GM21381 (cell line): ENCODE measurements around the gene EDEM1.

ENCODE experiments used
- ATAC-seq: cut with Tn5 transposase; IDR thresholded peaks from one replicate; pipeline ENCODE4 v1.9.1; 2021; ENCODE audit warnings: mild to moderate bottlenecking, moderate library complexity; ENCODE audit not compliant: unreplicated experiment

Gene EDEM1

DNA sequence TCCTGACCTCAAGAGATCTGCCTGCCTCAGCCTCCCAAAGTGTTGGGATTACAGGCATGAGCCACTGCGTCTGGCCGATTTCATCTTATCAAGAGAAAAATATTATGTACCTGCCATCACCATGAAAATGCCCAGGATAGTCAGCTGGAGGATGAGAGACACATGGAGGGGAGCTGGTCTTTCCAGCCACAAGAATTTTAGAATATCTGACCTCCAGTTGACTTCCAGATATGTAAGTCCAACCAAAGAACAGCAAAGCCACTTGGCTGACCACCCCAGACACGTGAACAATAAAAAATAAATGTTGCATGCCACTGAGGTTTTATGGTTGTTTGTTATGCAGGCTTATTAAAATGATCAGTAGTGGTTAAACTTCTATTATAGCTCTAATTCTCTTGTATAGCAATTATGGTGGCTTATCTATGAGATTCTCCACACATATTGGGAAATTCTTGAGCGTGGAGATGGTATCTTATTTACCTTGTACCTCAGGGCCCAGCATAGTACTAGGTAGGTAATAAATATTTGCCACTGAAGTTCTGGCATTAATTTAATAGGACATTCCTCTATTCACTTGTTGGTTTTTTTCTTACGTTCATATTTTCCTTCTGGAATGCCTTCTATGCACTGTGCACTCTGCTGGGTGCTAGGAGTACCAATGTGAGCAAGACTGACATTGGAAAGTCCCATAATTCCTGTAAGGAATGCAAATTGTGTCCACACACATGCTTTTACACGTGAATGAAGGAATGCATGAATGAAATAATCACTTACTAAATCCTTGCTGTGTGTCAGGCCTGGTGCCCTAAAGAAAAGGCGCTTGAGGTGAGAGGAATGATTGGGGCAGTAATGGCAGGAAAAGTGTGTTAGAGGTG lies 77.6 kb downstream of the EDEM1 start:
- no peak for ATAC-seq

DNA sequence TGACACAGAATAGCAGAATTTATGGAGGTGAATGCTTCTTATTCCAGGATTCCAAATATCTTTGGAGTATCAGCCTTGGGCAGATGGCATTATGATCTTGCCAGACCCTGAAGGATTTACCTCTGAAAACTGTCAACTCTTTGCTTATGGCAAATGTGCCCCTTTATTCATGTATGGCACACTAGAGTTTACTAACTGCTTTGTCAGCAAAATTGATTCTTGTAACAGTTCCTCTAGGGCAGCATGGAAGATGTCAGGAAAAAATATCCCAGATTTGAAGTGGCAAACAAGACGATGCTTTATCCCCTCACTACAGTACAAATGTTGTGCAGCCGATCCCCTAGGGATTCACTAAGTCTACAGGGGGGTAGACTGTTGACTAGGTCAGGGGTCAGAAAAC lies 79.7 kb downstream of the EDEM1 start:
- no peak for ATAC-seq

DNA sequence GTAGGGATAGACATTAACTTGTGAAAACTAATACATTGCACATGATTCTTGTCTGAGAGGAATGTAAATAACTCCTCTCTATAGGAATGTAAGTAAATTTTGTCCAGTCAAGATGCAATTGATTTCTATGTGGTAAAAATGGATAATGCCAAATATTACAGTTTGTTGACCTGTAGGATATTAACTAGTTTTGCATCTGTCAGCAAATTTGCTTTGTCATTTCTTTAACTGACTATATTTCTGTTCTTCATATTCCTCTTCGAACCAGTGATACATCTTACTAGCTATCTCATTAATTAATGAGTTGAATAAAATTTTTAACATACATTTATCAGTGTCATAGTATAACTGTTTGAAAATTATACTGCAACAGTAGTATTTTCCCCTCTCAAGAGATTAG lies 80.4 kb downstream of the EDEM1 start:
- ATAC-seq: no peak
